Measurements from ENCODE around the gene LARP4B.

- TF ChIP-seq CTCF (conservative IDR thresholded peaks at IDR 0.05; ENCODE audit: low read depth in 2 of 2) = no peak
- TF ChIP-seq POLR2AphosphoS5 (IDR thresholded peaks at IDR 0.05; ENCODE audit: low read depth) = no peak
- TF ChIP-seq EZH2 (IDR thresholded peaks at IDR 0.05; ENCODE audit: low read depth, unreplicated experiment) = no peak
- no peak for TF ChIP-seq REST (IDR thresholded peaks at IDR 0.05; ENCODE audit: unreplicated experiment)
- no peak for TF ChIP-seq ETS1 (IDR thresholded peaks at IDR 0.05)
- TF ChIP-seq JUNB (IDR thresholded peaks at IDR 0.05; ENCODE audit: unreplicated experiment) = no peak
- TF ChIP-seq CREB1 (CRISPR knock-in tag; IDR thresholded peaks at IDR 0.05; ENCODE audit: low read depth) = no peak
- no peak for TF ChIP-seq STAT1 (IDR thresholded peaks at IDR 0.05; ENCODE audit: unreplicated experiment)
- no peak for TF ChIP-seq ZNF331 (CRISPR knock-in tag; IDR thresholded peaks at IDR 0.05; ENCODE audit: low read depth)
- TF ChIP-seq EZH2phosphoT487 (IDR thresholded peaks at IDR 0.05; ENCODE audit: unreplicated experiment) = no peak
- no peak for TF ChIP-seq ZNF114 (CRISPR knock-in tag; IDR thresholded peaks at IDR 0.05)
- no peak for TF ChIP-seq NANOG (IDR thresholded peaks at IDR 0.05; ENCODE audit: borderline replicate concordance)
These were observed 128.3 kb downstream of the LARP4B start for GRCh38 chr10:803041-803741.
